ENCODE measurements around the gene OR52M1.

Gene OR52M1

DNA sequence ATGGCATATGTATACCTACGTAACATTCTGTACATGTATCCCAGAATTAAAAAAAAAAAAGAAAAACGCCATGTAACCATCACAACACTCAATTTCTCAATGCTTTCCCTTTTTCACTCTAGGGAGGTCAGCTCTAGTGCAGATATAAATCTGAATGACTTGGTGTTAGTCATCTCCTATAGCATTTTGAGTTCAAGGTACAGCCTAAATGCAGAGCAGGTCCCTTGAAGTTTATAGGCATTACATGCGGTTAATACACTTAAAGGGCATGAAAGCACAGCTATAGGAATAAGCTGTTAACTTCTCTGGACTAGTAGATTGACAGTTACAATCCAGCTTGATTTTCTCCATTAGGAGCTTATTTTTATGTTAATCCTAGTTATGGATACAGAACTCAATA lies 20.4 kb downstream of the OR52M1 start:
- H3K4me3 ChIP-seq (ENCODE audit: low read depth, low read length) = no peak overlapping the region

DNA sequence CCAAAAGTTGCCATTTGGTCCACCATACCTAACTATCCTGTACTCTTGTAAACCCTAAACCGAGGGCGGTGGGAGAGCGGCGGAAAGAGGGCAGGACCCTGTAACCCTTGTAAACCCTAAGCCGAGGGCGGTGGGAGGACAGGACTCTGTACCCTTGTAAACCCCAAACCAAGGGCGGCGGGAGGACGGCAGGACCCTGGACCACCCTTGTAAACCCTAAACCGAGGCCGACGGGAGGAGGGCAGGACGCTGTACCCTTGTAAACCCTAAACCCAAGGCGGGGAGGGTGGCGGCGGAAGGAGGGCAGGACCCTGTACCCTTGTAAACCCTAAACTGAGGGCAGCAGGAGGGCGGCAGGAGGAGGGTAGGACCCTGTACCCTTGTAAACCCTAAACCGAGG lies 24.1 kb downstream of the OR52M1 start:
- H3K4me3 ChIP-seq (ENCODE audit: low read depth, low read length) = no peak overlapping the region

DNA sequence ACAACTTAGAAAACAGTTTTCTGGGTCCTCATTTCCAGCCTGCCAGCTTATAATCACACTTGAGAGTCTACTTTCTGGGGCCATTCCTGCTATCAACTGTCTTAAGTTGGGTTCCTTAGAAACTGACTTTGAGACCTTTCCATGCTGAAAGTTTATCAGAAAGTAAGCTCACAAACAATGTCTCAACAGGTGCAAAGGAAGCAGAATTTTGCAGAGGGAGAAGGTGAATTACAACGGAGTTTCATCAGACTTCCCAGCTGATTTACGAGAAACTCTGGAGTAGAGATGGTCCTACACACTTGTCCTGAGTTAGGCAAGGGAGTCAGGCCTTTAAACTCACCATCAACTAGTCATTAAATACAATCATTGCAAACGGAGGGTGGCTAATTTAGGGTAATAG lies 31.9 kb downstream of the OR52M1 start:
- no peak overlapping the region for H3K4me3 ChIP-seq (ENCODE audit: low read depth, low read length)

DNA sequence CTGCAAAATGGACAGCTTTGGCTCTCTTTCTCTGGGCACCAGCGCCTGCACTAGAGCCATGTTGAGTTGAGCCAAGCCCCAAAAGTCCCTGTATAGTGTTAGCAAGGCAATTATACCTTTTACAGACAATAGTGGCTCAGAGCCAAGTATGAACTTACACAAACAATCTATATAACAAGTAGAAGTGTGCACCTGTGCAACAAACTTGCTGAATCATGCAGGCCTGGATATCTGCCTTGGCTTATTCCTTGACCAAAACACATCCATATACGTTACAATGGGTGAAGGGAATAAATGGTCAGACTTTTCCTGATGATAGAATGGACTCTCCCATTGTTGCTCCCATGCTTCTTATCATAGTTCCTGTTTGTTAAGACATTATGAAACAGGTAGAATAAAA lies 32.8 kb downstream of the OR52M1 start:
- no peak overlapping the region for H3K4me3 ChIP-seq (ENCODE audit: low read depth, low read length)

DNA sequence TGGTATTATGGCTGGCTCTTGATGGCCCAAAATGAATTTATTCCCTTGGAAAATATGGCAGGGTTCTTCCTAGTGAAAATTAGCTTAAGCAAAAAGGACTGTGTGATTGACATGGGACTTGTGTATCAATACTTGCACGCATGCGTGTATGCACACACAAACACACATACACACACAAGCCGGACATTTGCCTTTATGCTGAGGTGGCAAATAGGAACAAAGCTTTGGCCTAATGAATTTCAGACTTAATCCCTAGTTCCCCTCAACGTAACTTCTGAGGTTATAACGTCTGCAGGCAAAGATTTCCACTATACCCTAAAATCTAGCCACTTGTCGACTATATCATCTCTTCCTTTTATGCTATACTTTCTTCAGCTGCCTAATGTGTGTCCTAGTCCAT lies 33.6 kb downstream of the OR52M1 start:
- H3K4me3 ChIP-seq (ENCODE audit: low read depth, low read length) = no peak overlapping the region

DNA sequence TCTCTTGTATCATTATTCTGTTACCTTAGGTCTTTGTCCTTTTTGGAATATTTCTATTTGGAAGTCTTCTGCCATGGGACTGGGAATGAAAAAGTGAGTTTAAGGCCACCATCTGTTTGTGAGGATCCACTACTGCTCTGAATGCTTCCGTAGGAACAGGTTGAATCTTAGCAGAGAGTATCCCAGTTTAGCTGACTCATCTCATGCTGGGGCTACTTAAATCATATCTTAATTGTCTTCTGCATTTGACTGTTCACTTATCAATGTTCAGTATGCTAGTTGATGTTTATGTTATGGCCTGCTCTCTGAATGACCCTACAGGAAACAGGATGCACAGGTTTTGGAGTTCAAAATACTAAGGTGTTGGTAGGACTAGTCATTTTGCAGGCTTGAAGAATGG lies 35.1 kb downstream of the OR52M1 start:
- H3K4me3 ChIP-seq (ENCODE audit: low read depth, low read length) = no peak overlapping the region

DNA sequence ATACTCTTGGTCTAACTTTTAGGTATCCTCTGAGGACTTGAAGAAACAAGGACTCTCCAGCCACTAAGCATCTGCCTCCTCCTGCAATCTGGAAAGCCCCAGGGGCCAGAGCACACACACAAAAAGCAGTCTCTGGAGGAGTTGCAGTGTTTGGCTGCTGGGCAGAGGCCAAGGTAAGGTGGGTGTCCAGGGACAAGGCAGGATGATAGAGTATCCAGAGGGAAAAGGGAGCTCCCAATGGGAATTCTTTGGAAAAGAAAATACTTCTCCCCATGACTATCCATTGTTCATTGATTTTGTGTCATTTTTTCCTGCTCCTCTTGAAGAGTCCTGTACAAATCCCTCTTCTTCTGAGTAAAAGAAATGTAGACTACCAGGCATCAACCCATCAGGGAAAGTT lies 36.5 kb downstream of the OR52M1 start, which contains the start of gene OR52I2:
TSS of gene OR52I2 (plus strand) at position 301 of the 400 bp plus-strand sequence.
- no peak within 1 kb of the TSS for H3K4me3 ChIP-seq (ENCODE audit: low read depth, low read length)

DNA sequence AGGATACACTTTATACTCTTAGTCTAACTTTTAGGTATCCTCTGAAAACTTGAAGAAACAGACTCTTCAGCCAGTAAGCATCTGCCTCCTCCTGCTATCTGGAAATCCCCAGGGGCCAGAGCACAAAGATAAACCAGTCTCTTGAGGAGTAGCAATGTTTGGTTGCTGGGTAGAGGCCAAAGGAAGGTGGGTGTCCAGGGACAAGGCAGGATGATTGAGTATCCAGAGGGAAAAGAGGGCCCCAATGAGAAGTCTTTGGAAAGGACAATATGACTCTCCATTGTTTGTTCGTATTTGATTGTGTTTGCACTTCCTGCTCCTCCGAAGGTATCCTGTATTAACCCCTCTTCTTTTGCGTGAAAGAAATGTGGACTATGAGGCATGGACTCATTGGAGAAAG lies 44.0 kb downstream of the OR52M1 start:
- H3K4me3 ChIP-seq (ENCODE audit: low read depth, low read length) = no peak overlapping the region

DNA sequence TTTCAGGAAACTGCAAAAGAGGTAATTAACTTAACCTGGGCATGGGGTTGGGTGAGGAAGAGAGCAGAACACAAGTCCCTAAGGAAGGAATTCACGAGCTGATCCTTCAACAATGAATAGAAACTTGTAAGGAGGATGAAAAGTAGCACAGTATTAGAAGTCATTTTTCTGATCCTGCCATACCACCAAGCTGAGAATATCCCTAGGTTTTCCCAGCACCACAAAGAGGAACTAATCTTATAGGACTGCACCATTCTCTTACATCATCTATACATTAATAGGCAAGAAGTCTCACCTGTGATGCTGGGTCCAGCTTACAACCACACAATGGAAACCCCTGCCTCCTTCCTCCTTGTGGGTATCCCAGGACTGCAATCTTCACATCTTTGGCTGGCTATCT lies 48.7 kb downstream of the OR52M1 start, which contains the start of gene OR52I1:
TSS of gene OR52I1 (plus strand) at position 301 of the 400 bp plus-strand sequence. CDS start at position 301, 0 bp downstream.
- H3K4me3 ChIP-seq (ENCODE audit: low read depth, low read length) = no peak within 1 kb of the TSS
